ENCODE measurements around the gene COPZ1.

The COPZ1 gene

DNA sequence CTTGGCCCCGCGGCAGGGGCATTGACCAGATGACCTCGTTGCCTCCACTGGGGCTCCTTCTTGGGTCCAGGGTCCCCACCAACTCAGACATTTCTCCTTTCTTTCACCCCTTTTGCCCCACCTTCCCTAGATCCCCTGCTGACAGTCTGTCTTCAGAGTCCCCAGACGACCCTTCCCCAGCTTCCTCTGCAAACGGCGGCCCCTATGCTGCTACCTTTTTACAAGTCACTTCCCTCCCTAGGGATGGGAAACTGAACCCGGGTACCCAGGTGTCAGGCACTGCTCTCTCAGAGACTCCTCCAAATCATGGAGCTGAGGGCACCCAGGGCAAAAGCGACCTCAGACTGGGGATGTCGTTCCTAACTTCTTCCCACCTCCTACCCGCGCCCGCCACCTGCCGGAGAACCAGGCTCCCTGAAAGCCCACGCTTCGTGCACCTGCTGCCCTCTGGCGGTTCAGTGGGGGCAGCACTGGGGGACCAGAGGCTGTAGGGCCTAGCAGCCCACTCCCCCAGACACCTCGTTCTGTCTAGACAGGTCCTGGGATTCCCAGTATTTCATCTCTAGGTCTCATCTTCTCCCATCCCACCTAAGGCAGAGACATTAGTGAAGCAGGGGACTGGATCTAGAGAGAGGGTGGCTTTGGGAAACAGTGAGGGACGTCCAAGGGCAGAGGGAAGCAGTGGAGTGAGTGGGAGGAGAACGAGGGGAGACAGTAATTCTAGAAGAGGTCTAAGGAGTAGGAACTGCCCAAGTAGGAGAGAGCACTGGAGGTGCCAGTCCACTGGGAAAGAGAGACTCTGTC lies 54.7 kb downstream of the COPZ1 start:
- DNase-seq: peak; percentile 29

DNA sequence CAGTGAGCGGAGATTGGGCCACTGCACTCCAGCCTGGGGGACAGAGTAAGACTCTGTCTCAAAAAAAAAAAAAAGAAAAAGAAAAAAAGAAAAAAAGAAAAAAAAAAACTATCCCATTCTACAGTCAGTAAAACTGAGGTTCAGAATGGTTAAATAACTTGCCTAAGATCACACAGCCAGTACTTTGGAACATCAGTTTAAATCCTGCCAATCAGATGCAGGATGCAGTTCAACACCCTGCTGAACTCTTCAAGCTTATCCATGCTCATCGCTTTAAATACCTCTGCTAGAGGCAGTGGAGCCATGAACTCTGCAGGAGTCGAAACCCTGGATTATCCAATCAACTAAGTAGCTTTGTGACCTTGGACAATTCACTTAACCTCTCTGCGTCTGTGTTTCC lies 56.2 kb downstream of the COPZ1 start:
- DNase-seq: no peak

GRCh38 chr12:54383041-54383609 lies 58.2 kb downstream of the COPZ1 start:
- DNase-seq: no peak

- no peak for DNase-seq
These were observed 59.7 kb downstream of the COPZ1 start, which contains the start of gene ZNF385A for GRCh38 chr12:54384591-54385041. ZNF385A (minus strand) TSS chr12:54384733; CDS start chr12:54384514, 219 bp downstream.

DNA sequence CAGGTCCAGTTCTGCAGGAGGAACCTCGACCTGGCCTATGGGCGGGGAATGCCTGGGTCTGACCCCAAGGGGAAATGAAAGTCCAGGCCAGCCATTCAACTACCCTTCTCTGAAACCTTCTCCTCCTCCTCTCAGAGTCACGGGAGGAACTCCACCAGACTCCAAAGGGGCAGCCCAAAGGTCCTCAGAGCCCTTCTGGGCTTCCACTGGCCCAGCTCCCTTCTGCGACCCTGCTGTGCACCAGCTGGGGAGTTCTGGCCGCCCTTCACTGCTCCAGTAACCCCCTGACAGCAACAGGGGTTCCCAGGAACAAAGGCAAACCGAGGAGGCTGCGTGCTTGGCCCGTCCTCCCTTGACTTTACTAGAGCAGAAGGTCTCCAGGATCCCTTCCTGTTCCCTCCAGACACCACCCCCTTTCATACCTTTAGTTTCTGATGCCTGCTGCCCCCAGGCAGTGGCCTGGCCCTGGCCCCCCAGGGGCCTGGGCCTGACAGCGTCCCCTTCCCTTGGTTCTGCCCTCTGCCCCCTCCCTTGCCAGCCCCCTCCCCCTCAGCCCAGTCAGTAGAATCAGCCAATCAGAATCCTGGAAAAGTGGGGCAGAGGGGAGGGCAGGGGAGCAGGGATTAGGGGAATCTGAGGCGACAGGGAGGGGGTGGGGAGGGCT lies 60.5 kb downstream of the COPZ1 start:
- no peak for DNase-seq

GRCh38 chr12:54386403-54387113 lies 61.6 kb downstream of the COPZ1 start:
- no peak for DNase-seq

GRCh38 chr12:54387114-54387467 lies 62.2 kb downstream of the COPZ1 start:
- no peak for DNase-seq

DNA sequence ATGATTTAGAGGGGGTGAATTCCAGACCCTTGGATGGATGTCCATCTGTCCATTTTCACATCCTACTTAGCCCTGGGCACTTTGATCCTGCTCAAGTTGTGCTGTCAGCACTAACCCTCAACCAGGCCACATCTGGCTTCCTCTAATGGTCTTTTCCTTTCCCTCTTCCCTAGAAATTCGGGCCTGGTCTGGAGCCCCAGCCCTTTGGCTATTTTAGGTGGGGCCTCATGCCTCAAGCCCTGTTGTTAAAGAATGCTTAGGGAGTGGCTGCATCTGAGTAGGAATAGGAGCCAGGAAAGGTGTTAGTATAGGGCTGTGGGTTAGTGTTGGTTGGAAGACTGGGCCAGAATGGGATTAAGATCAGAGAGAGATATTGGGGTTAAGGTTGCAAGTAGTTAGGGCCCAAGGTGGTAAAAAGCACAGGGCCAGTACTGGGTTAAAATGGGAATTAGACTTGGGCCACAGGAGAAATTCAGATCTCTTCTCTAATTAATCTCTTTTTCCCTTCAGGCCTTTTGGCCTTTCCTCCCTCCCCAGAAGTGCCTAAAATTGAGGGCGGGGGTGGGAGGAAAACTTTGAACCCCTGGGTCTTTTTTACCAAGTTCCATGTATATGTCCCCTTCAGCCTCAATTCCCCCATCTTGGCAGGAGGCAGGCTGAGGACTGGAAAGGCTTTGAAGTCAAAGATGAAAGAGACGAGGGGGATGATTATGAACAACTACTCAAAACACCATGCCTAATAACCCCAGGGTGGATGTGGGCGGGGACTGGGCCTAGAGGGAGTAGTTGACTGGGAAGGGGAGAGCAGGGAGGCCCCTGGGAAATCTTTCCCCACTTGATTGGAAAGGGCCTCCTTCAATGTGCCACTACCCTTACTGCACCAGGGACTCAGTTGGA lies 63.6 kb downstream of the COPZ1 start:
- no peak for DNase-seq

- no peak for DNase-seq
These were observed 64.2 kb downstream of the COPZ1 start for GRCh38 chr12:54389134-54389508.

GRCh38 chr12:54389607-54390175 lies 64.8 kb downstream of the COPZ1 start:
- DNase-seq: no peak

DNA sequence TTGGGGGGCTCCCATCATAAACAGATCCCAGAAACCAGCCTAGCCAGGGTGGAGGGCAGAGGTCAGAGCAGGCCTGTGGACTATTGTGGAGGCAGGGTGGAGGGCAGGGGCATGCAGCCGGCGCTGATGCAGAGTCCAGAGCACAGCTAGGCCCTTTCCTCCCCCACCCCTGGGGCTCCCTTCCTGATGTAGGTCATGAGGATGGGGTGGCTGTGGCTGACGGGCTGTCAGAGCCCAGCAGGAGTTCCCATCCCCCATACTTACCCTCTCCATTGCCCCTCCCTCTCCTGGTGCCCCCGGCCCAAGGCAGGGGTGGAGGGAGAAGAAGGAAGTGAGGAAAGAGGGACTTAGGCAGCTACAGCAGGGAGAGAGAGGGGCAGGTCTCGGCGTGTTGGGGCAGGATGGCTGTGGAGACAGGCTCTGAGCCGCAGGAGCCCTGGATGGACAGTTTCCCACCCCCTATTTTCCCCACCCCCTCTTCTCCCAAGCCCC lies 65.3 kb downstream of the COPZ1 start:
- no peak for DNase-seq

GRCh38 chr12:54390668-54391551 lies 66.0 kb downstream of the COPZ1 start:
- no peak for DNase-seq

GRCh38 chr12:54392485-54393206 lies 67.7 kb downstream of the COPZ1 start:
- DNase-seq: no peak

- no peak for DNase-seq
These were observed 68.3 kb downstream of the COPZ1 start for GRCh38 chr12:54393207-54393609.

DNA sequence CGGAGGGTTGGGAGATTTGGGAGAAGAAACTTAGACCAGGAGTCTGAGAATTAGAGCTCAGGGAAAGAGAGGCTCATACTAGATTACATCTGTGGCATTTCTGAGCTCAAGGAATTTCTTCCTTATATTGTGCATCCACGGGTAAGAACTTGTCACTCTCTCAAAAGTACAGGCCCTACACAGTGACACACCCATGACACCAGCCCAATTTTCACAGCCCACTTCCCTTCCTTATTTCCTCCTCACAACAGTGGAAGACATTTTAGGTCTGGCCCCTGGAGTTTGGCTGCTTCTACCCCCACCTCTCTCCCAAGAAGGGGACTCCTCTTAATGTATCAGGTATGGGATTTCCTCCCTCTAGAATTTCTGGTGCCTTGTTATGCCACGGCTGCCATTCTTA lies 68.8 kb downstream of the COPZ1 start:
- no peak for DNase-seq

DNA sequence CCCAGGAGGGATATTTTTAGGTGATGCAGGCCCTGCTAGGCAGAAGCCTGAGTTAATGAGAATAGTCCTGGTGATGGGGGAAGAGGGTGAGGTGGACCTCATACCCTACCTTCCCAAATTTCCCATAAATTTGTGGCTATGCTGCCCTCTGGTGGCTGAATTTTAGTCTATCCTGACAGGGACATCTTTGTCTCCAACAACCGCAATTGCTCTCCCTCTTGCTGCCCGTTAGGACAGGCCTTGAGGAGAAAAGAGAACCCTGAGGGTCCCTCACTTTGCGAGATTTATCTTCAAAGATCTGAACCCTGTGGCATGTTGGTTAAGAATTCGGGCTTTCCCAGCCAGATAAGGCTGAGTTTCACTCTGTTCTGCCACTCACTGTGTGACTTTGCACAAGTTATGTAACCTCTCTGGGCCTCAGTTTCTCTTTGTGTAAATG lies 69.4 kb downstream of the COPZ1 start:
- DNase-seq: no peak

- DNase-seq: no peak
These were observed 70.1 kb downstream of the COPZ1 start for GRCh38 chr12:54394986-54395385.

- no peak for DNase-seq
These were observed 70.6 kb downstream of the COPZ1 start for GRCh38 chr12:54395545-54395944.

GRCh38 chr12:54397157-54397556 lies 72.2 kb downstream of the COPZ1 start:
- no peak for DNase-seq

DNA sequence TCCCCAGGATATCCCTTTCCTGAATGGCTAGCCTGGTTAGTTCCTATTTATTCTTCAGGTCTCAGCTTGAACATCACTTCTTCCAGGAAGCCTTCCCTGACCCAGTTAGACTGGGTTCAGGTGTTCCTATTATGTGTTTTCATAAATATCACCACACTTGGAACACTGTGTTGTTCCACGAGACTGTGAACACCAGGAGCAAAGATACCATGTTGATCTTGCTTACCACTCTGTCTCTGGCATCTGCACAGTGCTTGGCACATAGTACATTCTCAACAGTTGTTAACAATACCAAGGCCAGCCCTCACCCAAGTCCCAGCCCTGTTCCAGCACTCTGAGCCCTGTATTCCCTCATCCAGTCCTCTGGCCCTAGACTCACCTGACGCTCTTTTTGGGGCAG lies 73.3 kb downstream of the COPZ1 start:
- DNase-seq: no peak
